Heart right ventricle (tissue), 16 donors: ENCODE measurements around the gene POLRMT. TPM values are rescaled to one million over a fixed set of nuclear protein-coding genes. Genes with fewer than 3 reads are reported as not detected.
A peak's percentile ranks its signal among the peaks of the same experiment; 100 is the strongest.

Experiments used
- ATAC-seq, 8 donors: fragments of 200-7000 bp; cut with Tn5 transposase; one replicate each; pipeline ENCODE4 v1.9.1; 2020; ENCODE audit warnings: mild to moderate bottlenecking in 8 of 8, moderate library complexity in 8 of 8, moderate number of reproducible peaks in 1 of 8
- DNase-seq, 2 donors: peaks; one replicate each; pipeline ENCODE4 v3.0.0-alpha.2; 2020
- H3K27ac ChIP-seq, 10 donors: fragments of 200-600 bp; sonication (generic) in 2 of 10; one replicate each; pipeline versions ENCODE4 v1.5.0 to v1.8.0; 2020 to 2022; ENCODE audit warnings: mild to moderate bottlenecking in 3 of 10
- H3K27me3 ChIP-seq, 7 donors: fragments of 200-600 bp; one replicate each; pipeline ENCODE4 v1.8.0; 2021 to 2022; ENCODE audit warnings: mild to moderate bottlenecking in 2 of 7
- H3K36me3 ChIP-seq, 9 donors: fragments of 200-600 bp; sonication (generic) in 1 of 9; one replicate each; pipeline versions ENCODE4 v1.5.0 to v1.8.0; 2020 to 2022; ENCODE audit warnings: mild to moderate bottlenecking in 2 of 9
- H3K4me1 ChIP-seq, 9 donors: fragments of 200-600 bp; sonication (generic) in 1 of 9; one replicate each; pipeline versions ENCODE4 v1.5.0 to v1.8.0; 2020 to 2022; ENCODE audit warnings: mild to moderate bottlenecking in 4 of 9
- H3K4me3 ChIP-seq, 10 donors: fragments of 200-600 bp; sonication (generic) in 2 of 10; one replicate each; pipeline versions ENCODE4 v1.5.0 to v1.8.0; 2020 to 2022; ENCODE audit warnings: mild to moderate bottlenecking in 7 of 10, moderate library complexity in 2 of 10
- H3K9me3 ChIP-seq, 11 donors: fragments of 200-600 bp in 10 of 11; sonication (generic) in 2 of 11; one replicate each; pipeline versions ENCODE4 v1.5.0 to v1.8.0; 2013 to 2022; ENCODE audit warnings: mild to moderate bottlenecking in 2 of 11, control low read depth in 1 of 11, moderate library complexity in 1 of 11
- WGBS, 2 donors: extraction: QIAGEN DNeasy Blood & Tissue Kit; methylation state at CpG; one replicate each; pipeline ENCODE4 v1.1.7; 2013; ENCODE audit warnings: inconsistent platforms in 1 of 2; 5-methylcytosine and 5-hydroxymethylcytosine counted together
- intact Hi-C, 10 donors: fragments of 100-400 bp; cut with DNase I; formaldehyde crosslinking; loops; one replicate each; pipeline versions ENCODE4 v1.11.1 to v1.14.2; 2022
- polyA plus RNA-seq, 2 donors: library from polyadenylated mRNA; stranded (reverse); fragments of 200-250 nt; gene quantifications; one replicate each; pipeline ENCODE4 v1.2.3, GENCODE V29; 2013
- total RNA-seq, 10 donors: library from RNA; stranded (reverse); fragmentation: NEBNext Ultra II Directional in 3 of 10; extraction: Animal tissue kit (Norgen Biotek cat#: 25700) in 3 of 10; gene quantifications; one replicate each; pipeline versions ENCODE4 v1.2.1 to v1.2.4, GENCODE V29; 2021 to 2023
- TF ChIP-seq, protein P1 (sequence below), 9 donors: fragments of 200-600 bp; sonication (generic) in 2 of 9; IDR thresholded peaks; one replicate each; pipeline versions ENCODE4 v1.5.0 to v1.8.0; 2021 to 2022; ENCODE audit warnings: antibody characterized with exemption in 9 of 9, mild to moderate bottlenecking in 5 of 9, moderate library complexity in 1 of 9
- donor health status: Arrhythmogenic right ventricular cardiomyopathy.
- donor health status: ischemic (EF 13 %, LVEDD 7.1; RV severe dilation, severe dysfunction).
- donor health status: healthy with polysubstance abuse.
- donor health status: DM: no; HTN: yes; CAD: no.
- donor health status: DM: no; HTN: no; CAD: no.
- donor health status: ischemic (EF 25% LVEDD 6.9; RV normal size, moderate dysfunction).
- donor health status: ischemic (EF 25% LVEDD 5.7; RV mildly dilated, moderate dysfunction).
- donor health status: healthy.
- donor health status: DM: yes; HTN: yes; CAD: no.
- donor health status: Ischemic cardiomyopathy.
- donor health status: ischemic (EF 35%, LVEDD 5.7; RV mildly dilated, moderate dysfunction).
- donor health status: nonischemic (EF 11% LVEDD 7.7; RV severe dilation, severe dysfunction).
- donor health status: DM: yes; HTN: yes; CAD: no.
- donor health status: PGD.
- donor health status: ischemic (EF 29% LVEDD 5.4; RV normal size, mild dysfunction).
- donor health status: nonischemic (EF 23%, LVEDD 6.1; RV moderate dilation, normal function).

The POLRMT gene
- total and polyA plus RNA-seq, 12 donors = 37.2 to 159 (median 45.3) TPM

DNA sequence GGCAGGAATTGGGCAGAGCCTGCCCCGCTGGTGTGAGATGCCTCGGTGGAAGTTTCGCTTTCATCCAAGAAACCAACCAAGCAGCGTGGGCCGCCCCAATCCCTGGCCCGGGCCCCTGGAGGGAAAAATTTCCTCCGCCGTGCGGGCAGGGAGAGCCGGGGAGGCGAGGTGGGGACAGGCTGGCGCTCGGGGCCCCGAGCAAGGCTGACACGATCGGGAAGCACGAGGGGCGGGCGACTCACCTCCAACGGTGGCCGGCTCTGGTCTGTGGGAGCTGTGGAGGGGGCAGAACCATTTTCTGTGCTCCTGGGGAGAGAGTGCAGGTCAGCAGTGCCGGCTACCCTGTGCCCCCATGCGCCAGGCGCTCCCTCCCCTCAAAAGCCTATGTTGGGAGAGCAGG is 18.7 kb upstream of the POLRMT start:
- 89% methylated on average over 24 of the region's 24 CpGs for WGBS, 2 donors
- Histone ChIP-seq H3K27ac (no peak overlapping the region), H3K4me1 (peaks cover under 1 to 12% (median 4%) of the 10 kb centered on the region in 9 donors), H3K4me3 (no peak overlapping the region), H3K36me3 (peaks cover 5 to 85% (median 39%) of the 10 kb centered on the region in 9 donors), H3K27me3 (no peaks in the 10 kb centered on the region), H3K9me3 (no peaks in the 10 kb centered on the region)
- intact Hi-C loops = no loop called here
- TF ChIP-seq, protein P1, sequence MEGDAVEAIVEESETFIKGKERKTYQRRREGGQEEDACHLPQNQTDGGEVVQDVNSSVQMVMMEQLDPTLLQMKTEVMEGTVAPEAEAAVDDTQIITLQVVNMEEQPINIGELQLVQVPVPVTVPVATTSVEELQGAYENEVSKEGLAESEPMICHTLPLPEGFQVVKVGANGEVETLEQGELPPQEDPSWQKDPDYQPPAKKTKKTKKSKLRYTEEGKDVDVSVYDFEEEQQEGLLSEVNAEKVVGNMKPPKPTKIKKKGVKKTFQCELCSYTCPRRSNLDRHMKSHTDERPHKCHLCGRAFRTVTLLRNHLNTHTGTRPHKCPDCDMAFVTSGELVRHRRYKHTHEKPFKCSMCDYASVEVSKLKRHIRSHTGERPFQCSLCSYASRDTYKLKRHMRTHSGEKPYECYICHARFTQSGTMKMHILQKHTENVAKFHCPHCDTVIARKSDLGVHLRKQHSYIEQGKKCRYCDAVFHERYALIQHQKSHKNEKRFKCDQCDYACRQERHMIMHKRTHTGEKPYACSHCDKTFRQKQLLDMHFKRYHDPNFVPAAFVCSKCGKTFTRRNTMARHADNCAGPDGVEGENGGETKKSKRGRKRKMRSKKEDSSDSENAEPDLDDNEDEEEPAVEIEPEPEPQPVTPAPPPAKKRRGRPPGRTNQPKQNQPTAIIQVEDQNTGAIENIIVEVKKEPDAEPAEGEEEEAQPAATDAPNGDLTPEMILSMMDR (IDR thresholded peaks at IDR 0.05) = no peak
- ATAC-seq (no peak), DNase-seq (no peak)

DNA sequence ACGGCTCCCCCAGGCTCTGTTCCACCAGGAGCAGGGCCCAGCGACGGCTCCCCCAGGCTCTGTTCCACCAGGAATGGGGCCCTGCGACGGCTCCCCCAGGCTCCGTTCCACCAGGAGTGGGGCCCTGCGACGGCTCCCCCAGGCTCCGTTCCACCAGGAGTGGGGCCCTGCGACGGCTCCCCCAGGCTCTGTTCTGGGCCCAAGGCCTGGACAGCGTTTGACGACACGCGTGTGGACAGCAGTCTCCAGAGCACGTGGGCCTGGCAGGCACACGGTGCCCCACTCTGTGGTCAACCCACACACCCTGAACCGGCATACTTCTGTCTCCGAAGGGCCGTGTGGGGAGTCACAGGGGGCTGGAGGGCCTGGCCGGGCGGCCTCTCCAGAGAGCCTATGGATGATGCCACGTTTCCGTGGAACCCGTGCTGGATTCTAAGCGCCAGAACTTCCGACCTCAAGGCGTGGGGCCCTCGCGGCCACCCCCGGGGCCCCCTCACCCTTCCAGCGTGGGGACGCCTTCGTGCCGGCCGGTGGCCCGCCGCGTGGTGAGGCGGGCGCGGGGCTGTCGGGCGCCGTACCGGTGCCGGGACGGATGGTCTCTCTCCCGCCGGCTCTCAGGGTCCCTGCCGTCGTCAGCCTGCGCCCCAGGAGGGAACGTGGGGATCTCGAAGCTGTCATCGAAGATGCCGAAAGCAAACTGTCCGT is 17.9 kb upstream of the POLRMT start:
- no peaks in the 10 kb centered on the region for H3K9me3 ChIP-seq
- H3K36me3 ChIP-seq = peaks cover 5 to 93% (median 43%) of the 10 kb centered on the region in 9 donors
- H3K4me1 ChIP-seq = peaks cover 0 to 5% (median 0%) of the 10 kb centered on the region in 9 donors
- ATAC-seq (no peak), DNase-seq (no peak)
- intact Hi-C loops = no loop called here
- 93 to 94% methylated on average over 58 of the region's 58 CpGs for WGBS, 2 donors
- H3K27ac ChIP-seq = no peak overlapping the region
- H3K4me3 ChIP-seq = no peak overlapping the region
- H3K27me3 ChIP-seq = no peaks in the 10 kb centered on the region
- TF ChIP-seq, protein P1 (IDR thresholded peaks at IDR 0.05) = no peak

DNA sequence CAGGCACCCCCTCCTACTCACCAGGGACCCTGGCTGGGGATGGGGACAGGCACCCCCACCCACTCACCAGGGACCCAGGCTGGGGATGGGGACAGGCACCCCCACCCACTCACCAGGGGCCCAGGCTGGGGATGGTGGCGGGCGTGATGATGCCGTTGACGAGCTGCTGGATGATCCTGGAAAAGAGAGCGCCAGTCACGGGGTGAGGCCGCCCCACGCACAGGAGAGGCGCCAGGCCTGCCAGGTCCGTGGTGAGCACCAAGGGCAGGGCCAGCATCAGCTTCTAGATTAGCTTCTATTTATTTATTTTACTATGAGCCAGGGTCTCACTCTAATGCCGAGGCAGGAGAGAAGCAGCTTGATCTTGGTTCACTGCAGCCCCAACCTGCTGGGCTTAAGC is 16.8 kb upstream of the POLRMT start:
- no peak for ATAC-seq
- peaks cover 5 to 95% (median 43%) of the 10 kb centered on the region in 9 donors for H3K36me3 ChIP-seq
- no peak for DNase-seq
- H3K27ac ChIP-seq = no peak overlapping the region
- no peaks in the 10 kb centered on the region for H3K27me3 ChIP-seq
- intact Hi-C loops = no loop called here
- 89% methylated on average over 11 of the region's 11 CpGs for WGBS, 2 donors
- H3K9me3 ChIP-seq = no peaks in the 10 kb centered on the region
- TF ChIP-seq, protein P1 (IDR thresholded peaks at IDR 0.05) = no peak
- H3K4me1 ChIP-seq = no peaks in the 10 kb centered on the region
- H3K4me3 ChIP-seq = no peak overlapping the region

DNA sequence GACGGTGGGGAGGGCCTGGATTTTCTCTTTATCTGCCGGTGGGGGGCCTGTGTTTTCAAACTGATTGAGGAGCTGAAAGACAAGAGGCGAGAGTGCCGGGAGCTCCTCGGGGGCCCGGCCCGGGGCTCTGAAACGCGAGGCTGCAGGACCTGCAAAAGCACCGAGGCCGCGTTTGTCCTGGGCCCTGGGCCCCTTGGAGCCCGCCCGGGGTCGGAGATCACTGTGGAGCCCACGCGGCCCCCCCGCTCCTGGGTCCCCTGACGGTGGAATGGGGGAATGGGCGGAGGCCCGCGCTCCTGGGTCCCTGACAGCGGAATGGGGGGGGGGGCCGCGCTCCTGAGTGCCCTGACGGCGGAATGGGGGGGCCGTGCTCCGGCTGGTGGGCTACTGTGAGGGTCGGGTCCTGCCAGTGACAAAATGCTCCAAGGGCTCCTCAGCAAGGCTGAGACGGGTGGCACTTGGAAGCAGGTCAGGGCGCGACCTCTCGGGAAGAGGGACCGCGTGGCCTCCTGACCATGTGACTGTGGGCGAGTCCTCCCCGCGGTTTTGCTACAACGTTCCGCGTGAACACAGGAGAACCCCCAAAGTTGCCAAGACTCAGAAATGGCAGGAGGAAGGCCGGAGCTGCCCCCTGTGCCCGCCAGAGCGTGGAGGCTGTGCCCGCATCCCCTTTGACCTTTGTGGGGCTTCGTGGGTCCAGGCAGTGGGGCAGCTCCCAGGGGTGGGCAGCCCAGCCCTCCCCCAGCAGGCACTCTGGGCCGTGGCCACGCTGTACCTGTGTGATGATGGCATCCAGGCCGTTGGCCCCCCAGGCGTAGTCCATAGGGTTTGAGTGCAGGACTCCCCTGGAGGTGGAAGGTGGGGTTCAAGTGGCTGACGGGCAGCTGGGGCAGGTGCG is 15.8 kb upstream of the POLRMT start:
- DNase-seq (peak in 1 of 2 donors; percentile 14), ATAC-seq (no peak)
- intact Hi-C loops = no loop called here
- TF ChIP-seq, protein P1 (IDR thresholded peaks at IDR 0.05) = no peak
- Histone ChIP-seq H3K36me3 (peaks cover 5 to 93% (median 43%) of the 10 kb centered on the region in 9 donors), H3K4me1 (no peaks in the 10 kb centered on the region), H3K4me3 (no peak overlapping the region), H3K9me3 (no peaks in the 10 kb centered on the region), H3K27me3 (no peaks in the 10 kb centered on the region), H3K27ac (no peak overlapping the region)
- WGBS, 2 donors = 91 to 92% methylated on average over 52 to 53 of the region's 53 CpGs
